PFSK-1 (cell line): ENCODE measurements around the gene C10orf71.

Experiments
- FOXP2 ChIP-seq: optimal IDR thresholded peaks from 2 replicates; pipeline ENCODE3; 2011; ENCODE audit warnings: borderline replicate concordance, control low read depth, inconsistent platforms; ENCODE audit not compliant: insufficient read depth; ENCODE audit errors: extremely low read length, extremely low read depth
- POLR2AphosphoS5 ChIP-seq: IDR thresholded peaks from 2 replicates; pipeline ENCODE4 v1.6.1; 2012; ENCODE audit warnings: low read depth, mild to moderate bottlenecking, control low read depth, low read length, moderate library complexity
- REST ChIP-seq, 2 experiments: IDR thresholded peaks; 2 replicates each; pipeline versions ENCODE4 v1.6.1 to v1.8.0; 2011 to 2012; ENCODE audit warnings: low read depth in 2 of 2, low read length in 2 of 2, control low read depth in 1 of 2, inconsistent platforms in 1 of 2, mild to moderate bottlenecking in 1 of 2, moderate library complexity in 1 of 2; ENCODE audit not compliant: insufficient read depth in 1 of 2
- SIN3A ChIP-seq: IDR thresholded peaks from 2 replicates; pipeline ENCODE4 v1.6.1; 2012; ENCODE audit warnings: mild to moderate bottlenecking, low read length, moderate library complexity, borderline replicate concordance; ENCODE audit not compliant: insufficient read depth
- TAF1 ChIP-seq: IDR thresholded peaks from 2 replicates; pipeline ENCODE4 v1.6.1; 2012; ENCODE audit warnings: low read length, control low read depth, borderline replicate concordance; ENCODE audit not compliant: insufficient read depth

C10orf71 gene

GRCh38 chr10:49313501-49314070 is 14.6 kb downstream of the C10orf71 start:
- no peak for TF ChIP-seq SIN3A
- TF ChIP-seq TAF1: no peak
- no peak for TF ChIP-seq REST (IDR thresholded peaks at IDR 0.05; ENCODE audit: insufficient read depth in 1 of 2, low read depth in 2 of 2, low read length in 2 of 2)
- no peak for TF ChIP-seq POLR2AphosphoS5
- TF ChIP-seq FOXP2: no peak

GRCh38 chr10:49314806-49315205 is 15.8 kb downstream of the C10orf71 start:
- no peak for TF ChIP-seq POLR2AphosphoS5
- TF ChIP-seq SIN3A: no peak
- no peak for TF ChIP-seq TAF1
- TF ChIP-seq FOXP2: no peak
- no peak for TF ChIP-seq REST (IDR thresholded peaks at IDR 0.05; ENCODE audit: insufficient read depth in 1 of 2, low read depth in 2 of 2, low read length in 2 of 2)

GRCh38 chr10:49318028-49318427 is 19.1 kb downstream of the C10orf71 start:
- TF ChIP-seq POLR2AphosphoS5 (no peak), FOXP2 (no peak), REST (IDR thresholded peaks at IDR 0.05; ENCODE audit: insufficient read depth in 1 of 2, low read depth in 2 of 2, low read length in 2 of 2) (no peak), SIN3A (no peak), TAF1 (no peak)

GRCh38 chr10:49318755-49319154 is 19.8 kb downstream of the C10orf71 start:
- TF ChIP-seq TAF1 (no peak), FOXP2 (no peak), POLR2AphosphoS5 (no peak), SIN3A (no peak), REST (IDR thresholded peaks at IDR 0.05; ENCODE audit: insufficient read depth in 1 of 2, low read depth in 2 of 2, low read length in 2 of 2) (no peak)

- TF ChIP-seq SIN3A (no peak), POLR2AphosphoS5 (no peak), TAF1 (no peak), REST (IDR thresholded peaks at IDR 0.05; ENCODE audit: insufficient read depth in 1 of 2, low read depth in 2 of 2, low read length in 2 of 2) (no peak), FOXP2 (no peak)
These were observed 20.2 kb downstream of the C10orf71 start for GRCh38 chr10:49319206-49319605.
